OCI-LY1 (cell line): ENCODE measurements around the gene ASH1L.

ENCODE experiments used
- CTCF ChIP-seq: fragments of 200-600 bp; sonication (generic), shearing (Covaris generic); IDR thresholded peaks from 2 replicates; pipeline ENCODE4 v1.5.1; 2017; ENCODE audit warnings: mild to moderate bottlenecking, antibody characterized with exemption, low read length, moderate library complexity, mixed read lengths
- EZH2 ChIP-seq: fragments of 200-600 bp; sonication (generic), shearing (Covaris generic); IDR thresholded peaks from 2 replicates; pipeline ENCODE4 v1.8.0; 2017; ENCODE audit warnings: borderline replicate concordance, mixed run types, mild to moderate bottlenecking, antibody characterized with exemption, low read length, moderate library complexity, mixed read lengths

GRCh38 chr1:155327981-155328380 is 234.6 kb downstream of the ASH1L start:
- TF ChIP-seq CTCF (no peak), EZH2 (no peak)
